PFSK-1 (cell line): ENCODE data around the gene DLGAP1.

Experiments
- FOXP2 ChIP-seq: optimal IDR thresholded peaks from 2 replicates; pipeline ENCODE3; 2011; ENCODE audit warnings: borderline replicate concordance, control low read depth, inconsistent platforms; ENCODE audit not compliant: insufficient read depth; ENCODE audit errors: extremely low read length, extremely low read depth
- POLR2AphosphoS5 ChIP-seq: IDR thresholded peaks from 2 replicates; pipeline ENCODE4 v1.6.1; 2012; ENCODE audit warnings: low read depth, mild to moderate bottlenecking, control low read depth, low read length, moderate library complexity
- REST ChIP-seq, 2 experiments: IDR thresholded peaks; 2 replicates each; pipeline versions ENCODE4 v1.6.1 to v1.8.0; 2011 to 2012; ENCODE audit warnings: low read depth in 2 of 2, low read length in 2 of 2, control low read depth in 1 of 2, inconsistent platforms in 1 of 2, mild to moderate bottlenecking in 1 of 2, moderate library complexity in 1 of 2; ENCODE audit not compliant: insufficient read depth in 1 of 2
- SIN3A ChIP-seq: IDR thresholded peaks from 2 replicates; pipeline ENCODE4 v1.6.1; 2012; ENCODE audit warnings: mild to moderate bottlenecking, low read length, moderate library complexity, borderline replicate concordance; ENCODE audit not compliant: insufficient read depth
- TAF1 ChIP-seq: IDR thresholded peaks from 2 replicates; pipeline ENCODE4 v1.6.1; 2012; ENCODE audit warnings: low read length, control low read depth, borderline replicate concordance; ENCODE audit not compliant: insufficient read depth

The DLGAP1 gene

GRCh38 chr18:3753106-3753505 lies 702.0 kb downstream of the DLGAP1 start:
- TF ChIP-seq SIN3A (no peak), FOXP2 (no peak), POLR2AphosphoS5 (no peak), REST (IDR thresholded peaks at IDR 0.05; ENCODE audit: insufficient read depth in 1 of 2, low read depth in 2 of 2, low read length in 2 of 2) (no peak), TAF1 (no peak)

GRCh38 chr18:3748086-3748485 lies 707.0 kb downstream of the DLGAP1 start:
- TF ChIP-seq TAF1: no peak
- TF ChIP-seq FOXP2: no peak
- no peak for TF ChIP-seq POLR2AphosphoS5
- no peak for TF ChIP-seq REST (IDR thresholded peaks at IDR 0.05; ENCODE audit: insufficient read depth in 1 of 2, low read depth in 2 of 2, low read length in 2 of 2)
- TF ChIP-seq SIN3A: no peak

GRCh38 chr18:3747176-3747973 lies 707.7 kb downstream of the DLGAP1 start:
- TF ChIP-seq REST (IDR thresholded peaks at IDR 0.05; ENCODE audit: insufficient read depth in 1 of 2, low read depth in 2 of 2, low read length in 2 of 2): no peak
- no peak for TF ChIP-seq SIN3A
- no peak for TF ChIP-seq POLR2AphosphoS5
- TF ChIP-seq TAF1: no peak
- TF ChIP-seq FOXP2: no peak

DNA sequence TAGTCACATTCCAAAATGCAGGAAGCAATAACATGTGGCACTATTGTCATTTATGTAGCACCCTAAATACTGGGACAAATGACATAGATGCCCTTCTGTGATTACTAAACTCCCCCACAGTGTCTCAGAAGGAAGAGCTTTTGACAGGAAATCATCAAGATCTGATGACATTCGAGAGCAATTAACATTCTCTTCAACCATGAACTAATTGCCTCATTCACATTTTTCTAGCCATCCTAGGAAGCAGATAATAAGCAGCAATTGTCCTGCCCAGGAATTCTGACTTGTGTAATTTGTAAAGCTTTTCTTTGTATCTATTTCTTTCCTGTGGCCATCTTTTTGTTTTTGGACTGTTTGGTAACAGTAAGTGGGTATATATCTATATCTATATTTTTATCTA lies 712.6 kb downstream of the DLGAP1 start:
- TF ChIP-seq TAF1 (no peak), POLR2AphosphoS5 (no peak)

- TF ChIP-seq FOXP2 (no peak), REST (IDR thresholded peaks at IDR 0.05; ENCODE audit: insufficient read depth in 1 of 2, low read depth in 2 of 2, low read length in 2 of 2) (no peak), TAF1 (no peak), POLR2AphosphoS5 (no peak), SIN3A (no peak)
Measured at GRCh38 chr18:3741333-3741732, 713.8 kb downstream of the DLGAP1 start.
